CMK (cell line): Measurements from ENCODE around the gene OR1F1.
"Not testable (repeated sequence)": the region's sequence is repeated elsewhere in the genome, so short reads cannot be mapped to it uniquely, and the experiment has no call there.

Source experiments
- DNase-seq: peaks from one replicate; pipeline ENCODE4 v3.0.0-alpha.2; 2010; ENCODE audit warnings: low read depth

OR1F1 gene

DNA sequence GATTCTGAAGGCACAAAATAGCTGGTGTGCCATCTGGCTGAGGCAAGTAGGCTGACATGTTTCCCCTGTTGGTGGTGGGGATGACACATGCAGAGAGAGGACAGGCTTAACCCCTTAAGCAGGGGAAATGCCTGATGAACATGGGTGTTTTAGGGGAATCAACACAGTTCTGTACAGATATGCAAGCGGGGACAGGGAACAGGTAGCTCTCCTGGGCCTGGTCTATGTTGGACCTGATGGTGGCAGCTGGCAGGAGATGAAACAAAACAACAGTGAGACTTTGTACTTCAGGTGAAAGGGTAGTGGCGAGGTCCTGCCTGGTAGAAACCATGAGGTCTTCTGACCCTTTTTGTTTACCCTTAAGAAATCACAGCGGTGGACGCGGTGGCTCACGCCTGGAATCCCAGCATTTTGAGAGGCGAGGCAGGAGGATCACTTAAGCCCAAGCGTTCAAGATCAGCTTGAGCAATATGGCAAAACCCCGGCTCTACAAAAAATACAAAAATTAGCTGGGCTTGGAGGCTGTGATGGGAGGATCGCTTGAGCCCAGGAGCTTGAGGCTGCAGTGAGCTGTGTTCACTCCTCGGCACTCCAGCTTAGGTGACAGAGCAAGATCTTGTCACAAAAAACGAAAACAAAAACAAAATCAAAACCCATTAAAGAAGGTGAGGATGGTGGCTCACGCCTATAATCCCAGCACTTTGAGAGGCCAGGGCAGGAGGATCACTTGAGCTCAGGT lies 10.5 kb downstream of the OR1F1 start:
- no peak for DNase-seq

- no peak for DNase-seq
Observed at GRCh38 chr16:3202903-3203539, 15.0 kb downstream of the OR1F1 start.

DNA sequence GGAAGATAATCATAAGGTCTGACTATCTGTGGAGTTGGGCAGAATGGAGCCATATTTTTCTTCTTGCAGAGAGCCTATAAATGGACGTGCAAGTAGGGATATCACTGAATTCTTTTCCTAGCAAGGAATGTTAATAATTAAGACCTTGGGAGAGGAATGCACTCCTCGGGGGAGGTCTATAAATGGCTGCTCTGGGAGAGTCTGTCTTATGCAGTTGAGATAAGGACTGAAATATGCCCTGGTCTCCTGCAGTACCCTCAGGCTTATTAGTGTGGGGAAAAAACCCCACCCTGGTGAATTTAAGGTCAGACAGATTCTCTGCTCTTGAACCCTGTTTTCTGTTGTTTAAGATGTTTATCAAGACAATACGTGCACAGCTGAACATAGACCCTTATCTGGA lies 17.9 kb downstream of the OR1F1 start:
- DNase-seq = not testable (repeated sequence)

DNA sequence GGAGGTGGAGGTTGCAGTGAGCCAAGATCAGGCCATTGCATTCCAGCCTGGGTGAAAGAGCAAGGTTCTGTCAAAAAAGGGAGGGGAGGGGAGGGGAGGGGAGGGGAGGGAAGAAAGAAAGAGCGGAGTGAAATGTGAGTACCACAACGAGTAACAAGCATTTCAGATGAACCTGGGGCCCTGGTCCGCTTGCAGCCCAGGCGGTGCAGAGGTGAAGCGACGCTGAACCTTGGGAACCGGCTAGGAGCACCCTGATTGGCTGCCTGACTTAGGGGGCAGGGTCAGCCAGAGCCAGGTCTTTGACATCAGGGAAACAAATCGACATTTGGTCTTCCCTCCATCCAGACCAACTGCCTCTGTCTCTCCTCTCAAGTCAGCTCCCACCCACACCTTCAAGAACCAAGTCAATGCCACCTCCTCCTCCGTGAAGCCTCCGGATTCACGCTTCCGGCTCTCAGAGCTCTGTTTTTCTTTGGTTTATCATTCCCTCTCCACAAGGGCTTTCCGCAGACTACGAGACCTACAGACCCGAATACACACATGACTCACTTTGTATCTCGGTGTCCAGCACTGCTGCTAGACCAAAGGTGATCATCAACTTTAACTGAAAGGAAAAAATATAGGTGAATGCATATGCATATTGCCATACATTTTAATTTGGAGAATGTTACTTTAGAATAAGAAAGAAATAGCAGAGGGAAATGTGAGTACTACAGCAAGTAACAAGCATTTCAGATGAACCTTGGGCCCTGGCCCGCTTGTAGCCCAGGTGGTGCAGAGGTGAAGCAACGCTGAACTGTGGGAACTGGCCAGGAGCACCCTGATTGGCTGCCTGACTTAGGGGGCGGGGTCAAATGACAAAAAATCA lies 19.3 kb downstream of the OR1F1 start:
- DNase-seq = no peak

DNA sequence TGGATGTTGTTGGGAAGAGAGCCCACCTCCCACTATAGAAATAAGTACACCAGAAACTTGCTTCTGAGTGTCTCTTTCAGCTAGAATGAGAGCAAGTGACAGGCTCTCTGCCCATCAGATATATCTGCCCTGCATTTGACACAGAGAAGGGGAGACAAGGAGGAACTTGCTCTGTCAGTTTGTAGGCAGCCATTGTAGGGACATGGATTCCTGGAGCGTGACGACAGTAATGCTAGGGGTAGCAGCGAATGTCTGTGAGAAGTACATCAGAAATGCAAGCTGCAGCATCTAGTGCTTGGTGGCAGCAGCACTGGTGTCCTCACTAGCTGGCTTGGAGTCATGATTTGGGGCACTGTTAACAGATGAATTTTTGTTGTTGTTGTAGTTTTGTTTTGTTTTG lies 24.0 kb downstream of the OR1F1 start:
- no peak for DNase-seq

- DNase-seq = no peak
Observed at GRCh38 chr16:3212567-3212966, 24.6 kb downstream of the OR1F1 start.

DNA sequence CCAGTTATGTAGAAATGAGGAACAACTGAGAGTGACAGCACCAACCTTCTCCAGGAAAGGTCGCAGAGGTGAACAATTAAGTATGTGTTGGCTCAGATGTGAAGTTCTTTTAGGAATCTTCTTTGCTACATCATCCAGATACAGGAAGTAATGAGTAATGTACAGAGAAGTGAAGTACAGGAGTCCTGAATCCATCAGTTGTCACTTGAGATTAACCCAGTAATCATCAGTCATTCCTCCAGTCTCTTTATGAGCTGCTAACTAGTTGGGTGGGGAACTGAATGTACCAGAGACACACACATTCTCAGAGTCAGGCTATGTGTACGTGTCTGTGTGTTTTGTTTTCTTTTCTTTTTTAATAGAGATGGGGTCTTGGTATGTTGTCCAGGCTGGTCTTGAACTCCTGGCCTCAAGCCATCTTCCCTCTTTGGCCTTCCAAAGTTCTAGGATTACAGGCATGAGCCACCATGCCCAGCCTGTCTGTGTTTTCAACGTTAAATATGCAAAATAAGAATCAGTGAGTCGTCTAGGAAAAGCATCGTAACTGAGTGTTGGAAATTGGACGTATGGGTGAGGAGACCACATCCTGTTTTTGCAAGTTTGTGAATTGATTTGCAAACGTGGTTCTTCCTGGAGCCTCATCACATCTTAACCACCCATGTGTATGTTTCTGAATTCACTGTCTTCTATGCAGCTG lies 27.0 kb downstream of the OR1F1 start:
- DNase-seq = no peak

DNA sequence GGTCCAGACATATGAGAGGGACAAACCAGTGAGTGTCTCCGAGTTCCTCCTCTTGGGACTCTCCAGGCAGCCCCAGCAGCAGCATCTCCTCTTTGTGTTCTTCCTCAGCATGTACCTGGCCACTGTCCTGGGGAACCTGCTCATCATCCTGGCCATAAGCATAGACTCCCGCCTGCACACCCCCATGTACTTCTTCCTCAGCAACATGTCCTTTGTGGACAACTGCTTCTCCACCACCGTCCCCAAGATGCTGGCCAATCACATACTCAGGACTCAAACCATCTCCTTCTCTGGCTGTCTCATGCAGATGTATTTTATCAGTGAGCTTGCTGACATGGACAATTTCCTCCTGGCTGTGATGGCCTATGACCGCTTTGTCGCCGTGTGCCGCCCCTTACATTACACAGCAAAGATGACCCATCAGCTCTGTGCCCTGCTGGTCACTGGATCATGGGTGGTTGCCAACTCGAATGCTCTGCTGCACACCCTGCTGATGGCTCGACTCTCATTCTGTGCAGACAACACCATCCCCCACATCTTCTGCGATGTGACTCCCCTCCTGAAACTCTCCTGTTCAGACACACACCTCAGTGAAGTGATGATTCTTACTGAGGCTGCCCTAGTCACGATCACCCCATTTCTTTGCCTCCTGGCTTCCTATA lies 27.7 kb downstream of the OR1F1 start:
- no peak for DNase-seq

DNA sequence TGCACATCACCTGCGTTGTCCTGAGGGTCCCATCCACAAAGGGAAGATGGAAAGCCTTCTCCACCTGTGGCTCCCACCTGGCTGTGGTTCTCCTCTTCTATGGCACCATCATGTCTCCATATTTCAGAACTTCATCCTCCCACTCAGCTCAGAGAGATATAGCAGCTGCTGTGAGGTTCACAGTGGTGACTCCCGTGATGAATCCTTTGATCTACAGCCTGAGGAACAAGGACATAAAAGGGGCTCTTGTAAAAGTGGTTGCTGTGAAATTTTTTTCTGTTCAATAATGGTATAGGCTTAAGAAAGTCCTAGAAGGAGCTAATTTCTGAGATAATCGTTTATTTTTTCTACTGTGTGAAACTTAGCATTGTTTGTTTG lies 28.2 kb downstream of the OR1F1 start:
- DNase-seq = no peak

GRCh38 chr16:3220839-3221238 lies 32.8 kb downstream of the OR1F1 start:
- DNase-seq = no peak

GRCh38 chr16:3223913-3224515 lies 36.0 kb downstream of the OR1F1 start:
- DNase-seq = no peak

DNA sequence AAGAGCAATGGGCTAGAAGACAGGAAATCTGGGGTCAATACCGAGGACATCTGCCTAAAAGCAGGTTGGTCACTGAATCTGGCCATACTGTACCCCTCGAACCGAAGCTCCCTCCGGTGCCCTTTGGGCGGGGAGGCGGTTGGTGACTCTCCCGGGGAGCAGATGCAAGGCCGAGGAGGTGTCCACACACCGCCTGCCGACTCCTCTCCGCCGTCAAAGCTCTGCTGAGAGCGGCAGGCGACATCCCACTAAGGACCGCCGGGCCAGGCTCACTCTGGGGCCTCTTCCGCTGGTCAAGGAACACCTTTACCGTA lies 46.5 kb downstream of the OR1F1 start:
- DNase-seq = no peak

GRCh38 chr16:3234857-3235561 lies 47.0 kb downstream of the OR1F1 start, which contains the start of gene ZNF200:
ZNF200 (minus strand) TSS chr16:3235158; CDS start chr16:3233755, 1,403 bp downstream.
- peak; percentile 76 for DNase-seq

- peak; percentile 95 for DNase-seq
Observed at GRCh38 chr16:3235856-3236669, 48.1 kb downstream of the OR1F1 start.

DNA sequence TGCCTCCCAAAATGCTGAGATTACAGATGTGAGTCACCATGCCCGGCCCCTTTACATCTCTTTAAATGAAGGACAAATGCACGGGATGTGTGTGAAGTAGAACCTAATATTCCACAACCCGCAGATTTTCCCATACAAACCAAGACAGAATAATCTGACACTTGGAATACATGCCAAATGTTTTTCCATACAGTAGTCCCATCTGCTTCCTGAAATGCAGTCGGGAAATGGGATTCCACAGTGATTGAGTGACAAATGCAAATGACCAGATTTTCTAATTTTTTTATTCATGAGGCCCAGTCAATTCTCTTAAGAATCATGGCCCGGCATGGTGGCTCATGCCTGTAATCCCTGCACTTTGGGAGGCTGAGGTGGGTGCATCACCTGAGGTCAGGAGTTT lies 53.8 kb downstream of the OR1F1 start:
- DNase-seq = no peak

GRCh38 chr16:3242709-3243108 lies 54.7 kb downstream of the OR1F1 start:
- DNase-seq = no peak

GRCh38 chr16:3243882-3244281 lies 55.9 kb downstream of the OR1F1 start:
- no peak for DNase-seq

- DNase-seq = no peak
Observed at GRCh38 chr16:3246002-3246401, 58.0 kb downstream of the OR1F1 start.

GRCh38 chr16:3246876-3247275 lies 58.9 kb downstream of the OR1F1 start:
- peak; percentile 70 for DNase-seq

DNA sequence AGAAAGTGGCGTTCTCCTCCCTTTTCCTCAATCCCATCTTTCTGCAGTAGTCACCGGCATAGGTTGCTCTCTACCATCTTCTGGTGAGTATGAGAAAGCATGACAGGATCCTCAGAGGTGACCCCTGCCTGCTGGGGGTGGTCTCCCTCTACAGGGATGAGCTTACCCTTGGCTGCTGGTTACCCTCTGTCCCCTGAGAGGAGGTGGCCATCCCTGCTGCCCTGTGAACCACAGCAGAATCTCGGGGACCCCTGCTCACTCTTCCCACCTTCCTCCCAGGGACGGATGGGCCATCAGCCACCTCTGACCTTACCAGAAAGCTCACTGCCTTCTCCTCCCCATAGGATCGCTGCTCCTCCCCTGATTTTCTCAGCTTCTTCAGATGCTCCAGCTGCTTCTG lies 60.6 kb downstream of the OR1F1 start:
- DNase-seq = no peak
